ENCODE measurements around the gene ZNF441.

The ZNF441 gene

DNA sequence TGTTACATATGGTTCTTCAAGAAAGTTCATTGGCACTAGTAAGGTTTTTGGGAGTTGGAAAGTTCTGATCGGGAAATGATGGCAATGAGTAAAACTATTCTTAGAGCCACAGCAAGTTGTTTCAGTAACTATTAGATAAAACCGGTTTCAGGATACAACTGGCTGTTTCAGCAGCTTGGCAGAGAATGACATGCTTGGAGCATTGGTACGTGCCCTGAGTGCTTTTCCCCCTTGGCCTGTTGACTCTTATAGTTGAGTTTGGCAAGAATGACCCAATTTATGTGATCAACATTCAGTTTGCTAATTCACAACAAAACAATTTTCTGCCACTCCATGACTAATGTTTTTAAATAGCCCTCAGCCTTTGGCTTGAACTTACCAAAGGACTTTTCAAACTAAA, 20.7 kb downstream of the ZNF441 start:
- H2AFZ ChIP-seq (ENCODE audit: low read depth) = no peak overlapping the region
- no peaks in the 10 kb centered on the region for H3K4me1 ChIP-seq (ENCODE audit: low read depth, poor library complexity, severe bottlenecking)
- no peak overlapping the region for H3K27ac ChIP-seq
- no peak overlapping the region for H3K9ac ChIP-seq
- no peak for TF ChIP-seq CTCF (conservative IDR thresholded peaks at IDR 0.05; ENCODE audit: low read depth, low read length)
- H3K4me2 ChIP-seq = no peak overlapping the region
- no peaks in the 10 kb centered on the region for H4K20me1 ChIP-seq (ENCODE audit: insufficient read depth)
- no peak overlapping the region for H3K4me3 ChIP-seq (IDR thresholded peaks at IDR 0.05; ENCODE audit: insufficient read depth, low read depth, low read length)
- no peaks in the 10 kb centered on the region for H3K27me3 ChIP-seq (ENCODE audit: insufficient read depth, low read depth)
- no peaks in the 10 kb centered on the region for H3K79me2 ChIP-seq (ENCODE audit: insufficient read depth, low read depth)
- no peaks in the 10 kb centered on the region for H3K36me3 ChIP-seq (ENCODE audit: insufficient read depth)

- Histone ChIP-seq H3K36me3 (ENCODE audit: insufficient read depth) (no peaks in the 10 kb centered on the region), H3K4me3 (IDR thresholded peaks at IDR 0.05; ENCODE audit: insufficient read depth, low read depth, low read length) (no peak overlapping the region), H3K4me2 (no peak overlapping the region), H3K9ac (no peak overlapping the region), H4K20me1 (ENCODE audit: insufficient read depth) (no peaks in the 10 kb centered on the region), H3K27ac (no peak overlapping the region), H3K4me1 (ENCODE audit: low read depth, poor library complexity, severe bottlenecking) (no peaks in the 10 kb centered on the region), H2AFZ (ENCODE audit: low read depth) (no peak overlapping the region), H3K27me3 (ENCODE audit: insufficient read depth, low read depth) (no peaks in the 10 kb centered on the region), H3K79me2 (ENCODE audit: insufficient read depth, low read depth) (no peaks in the 10 kb centered on the region)
- no peak for TF ChIP-seq CTCF (conservative IDR thresholded peaks at IDR 0.05; ENCODE audit: low read depth, low read length)
Observed at GRCh38 chr19:11792942-11793341, 26.1 kb downstream of the ZNF441 start.

- Histone ChIP-seq H3K4me3 (IDR thresholded peaks at IDR 0.05; ENCODE audit: insufficient read depth, low read depth, low read length) (no peak overlapping the region), H2AFZ (ENCODE audit: low read depth) (no peak overlapping the region), H3K79me2 (ENCODE audit: insufficient read depth, low read depth) (no peaks in the 10 kb centered on the region), H4K20me1 (ENCODE audit: insufficient read depth) (no peaks in the 10 kb centered on the region), H3K36me3 (ENCODE audit: insufficient read depth) (no peaks in the 10 kb centered on the region), H3K27me3 (ENCODE audit: insufficient read depth, low read depth) (no peaks in the 10 kb centered on the region), H3K27ac (no peak overlapping the region), H3K4me1 (ENCODE audit: low read depth, poor library complexity, severe bottlenecking) (no peaks in the 10 kb centered on the region), H3K9ac (no peak overlapping the region), H3K4me2 (no peak overlapping the region)
- peak; percentile 59 for TF ChIP-seq CTCF (conservative IDR thresholded peaks at IDR 0.05; ENCODE audit: low read depth, low read length)
Observed at GRCh38 chr19:11797491-11797890, 30.7 kb downstream of the ZNF441 start.

GRCh38 chr19:11798391-11799330, 31.9 kb downstream of the ZNF441 start, which contains the start of gene ZNF491:
Gene ZNF491 (plus strand): TSS chr19:11798523. CDS start chr19:11805954, 7,431 bp downstream.
- Histone ChIP-seq H3K27me3 (ENCODE audit: insufficient read depth, low read depth) (no peaks in the 10 kb centered on the region), H3K4me1 (ENCODE audit: low read depth, poor library complexity, severe bottlenecking) (no peaks in the 10 kb centered on the region), H3K79me2 (ENCODE audit: insufficient read depth, low read depth) (no peaks in the 10 kb centered on the region), H3K27ac (no peak within 1 kb of the TSS), H3K4me2 (no peak within 1 kb of the TSS), H3K36me3 (ENCODE audit: insufficient read depth) (no peaks in the 10 kb centered on the region), H3K9ac (no peak within 1 kb of the TSS), H2AFZ (ENCODE audit: low read depth) (no peak within 1 kb of the TSS), H3K4me3 (IDR thresholded peaks at IDR 0.05; ENCODE audit: insufficient read depth, low read depth, low read length) (no peak within 1 kb of the TSS), H4K20me1 (ENCODE audit: insufficient read depth) (no peaks in the 10 kb centered on the region)
- TF ChIP-seq CTCF (conservative IDR thresholded peaks at IDR 0.05; ENCODE audit: low read depth, low read length) = no peak

Measured in KMS-11 (cell line).